ENCODE results near the gene SHCBP1L.

The SHCBP1L gene

DNA sequence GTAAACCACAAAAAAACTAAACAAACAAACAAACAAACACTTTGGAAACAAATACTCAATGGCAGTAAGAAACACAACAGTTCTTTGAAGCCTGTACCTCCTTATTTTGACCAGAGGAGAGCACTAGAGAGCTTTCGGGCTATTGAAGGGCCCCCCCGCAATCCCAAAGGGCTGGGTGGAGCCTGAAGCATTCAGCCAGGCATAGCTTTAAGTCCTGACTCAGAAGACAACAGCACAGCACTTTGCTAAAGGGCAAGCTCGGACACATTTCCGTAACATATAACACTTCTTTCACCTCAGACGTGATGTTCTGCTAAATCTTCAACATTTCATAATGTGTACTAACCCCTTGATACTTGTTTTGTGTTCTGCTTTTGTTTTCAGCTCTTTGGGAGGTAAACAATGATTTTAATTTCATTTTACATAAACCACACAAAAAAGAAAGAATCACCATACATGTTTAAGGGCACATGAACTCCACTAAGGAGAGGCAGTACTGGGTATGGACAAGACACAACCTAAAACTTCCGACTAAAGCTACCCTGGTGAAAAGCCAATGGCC lies 9.7 kb upstream of the SHCBP1L start:
- H3F3A ChIP-seq (ENCODE audit: insufficient read depth, low read length) = no peaks in the 10 kb centered on the region
- no peak overlapping the region; the same call in 1 of the 2 replicates for H2AFZ ChIP-seq (ENCODE audit: low read length)
- H3K36me3 ChIP-seq (ENCODE audit: insufficient read depth, low read length) = no peaks in the 10 kb centered on the region
- H3K79me2 ChIP-seq (ENCODE audit: insufficient read depth, low read length) = no peaks in the 10 kb centered on the region
- H3K9me3 ChIP-seq (ENCODE audit: low read length) = no peaks in the 10 kb centered on the region
- no peak for TF ChIP-seq EZH2 (IDR thresholded peaks at IDR 0.05; ENCODE audit: borderline replicate concordance, low read length)
- TF ChIP-seq, protein P1, sequence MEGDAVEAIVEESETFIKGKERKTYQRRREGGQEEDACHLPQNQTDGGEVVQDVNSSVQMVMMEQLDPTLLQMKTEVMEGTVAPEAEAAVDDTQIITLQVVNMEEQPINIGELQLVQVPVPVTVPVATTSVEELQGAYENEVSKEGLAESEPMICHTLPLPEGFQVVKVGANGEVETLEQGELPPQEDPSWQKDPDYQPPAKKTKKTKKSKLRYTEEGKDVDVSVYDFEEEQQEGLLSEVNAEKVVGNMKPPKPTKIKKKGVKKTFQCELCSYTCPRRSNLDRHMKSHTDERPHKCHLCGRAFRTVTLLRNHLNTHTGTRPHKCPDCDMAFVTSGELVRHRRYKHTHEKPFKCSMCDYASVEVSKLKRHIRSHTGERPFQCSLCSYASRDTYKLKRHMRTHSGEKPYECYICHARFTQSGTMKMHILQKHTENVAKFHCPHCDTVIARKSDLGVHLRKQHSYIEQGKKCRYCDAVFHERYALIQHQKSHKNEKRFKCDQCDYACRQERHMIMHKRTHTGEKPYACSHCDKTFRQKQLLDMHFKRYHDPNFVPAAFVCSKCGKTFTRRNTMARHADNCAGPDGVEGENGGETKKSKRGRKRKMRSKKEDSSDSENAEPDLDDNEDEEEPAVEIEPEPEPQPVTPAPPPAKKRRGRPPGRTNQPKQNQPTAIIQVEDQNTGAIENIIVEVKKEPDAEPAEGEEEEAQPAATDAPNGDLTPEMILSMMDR (IDR thresholded peaks at IDR 0.05; ENCODE audit: low read length) = peak; percentile 94
- H3K9ac ChIP-seq (ENCODE audit: low read length) = 0 out of 2 replicates have a peak overlapping the region, but pooled peaks have one; percentile 12
- H3K4me2 ChIP-seq (ENCODE audit: low read length) = peak overlapping the region; percentile 56
- H3K27me3 ChIP-seq (ENCODE audit: insufficient read depth, low read length) = no peaks in the 10 kb centered on the region
- peaks cover 10% of the 10 kb centered on the region for H3K4me1 ChIP-seq (ENCODE audit: insufficient read depth, low read length, severe bottlenecking)
- H3K27ac ChIP-seq (ENCODE audit: low read depth, low read length, poor library complexity, severe bottlenecking) = no peak overlapping the region
- H3K9me2 ChIP-seq (ENCODE audit: low read depth, low read length) = no peaks in the 10 kb centered on the region
- H3K4me3 ChIP-seq (ENCODE audit: low read depth, low read length, poor library complexity, severe bottlenecking) = peak overlapping the region; percentile 21
- H4K20me1 ChIP-seq (ENCODE audit: insufficient read depth, low read length) = no peaks in the 10 kb centered on the region

DNA sequence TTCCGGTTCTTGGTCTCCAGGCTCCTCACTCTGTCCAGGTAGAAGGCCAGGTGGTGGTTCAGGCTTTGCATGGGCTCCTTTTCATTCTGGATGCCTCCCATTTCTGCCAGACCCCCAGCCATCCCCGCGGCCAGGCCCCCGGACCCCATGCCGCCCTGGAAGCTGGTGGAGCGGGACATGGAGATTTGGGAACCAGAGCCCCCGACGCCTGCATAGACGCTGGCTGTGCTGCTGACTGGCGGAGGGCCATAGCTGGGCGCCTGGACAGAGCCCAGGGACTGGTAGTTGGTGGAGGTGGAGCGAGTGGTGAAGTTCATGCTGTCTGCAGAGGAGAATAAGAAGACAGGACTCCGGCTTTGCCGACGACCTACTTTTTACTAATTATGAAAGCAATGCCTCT lies 7.1 kb upstream of the SHCBP1L start:
- H3K4me3 ChIP-seq (ENCODE audit: low read depth, low read length, poor library complexity, severe bottlenecking) = no peak overlapping the region
- no peaks in the 10 kb centered on the region for H3K27me3 ChIP-seq (ENCODE audit: insufficient read depth, low read length)
- no peak overlapping the region for H3K4me2 ChIP-seq (ENCODE audit: low read length)
- no peaks in the 10 kb centered on the region for H3K79me2 ChIP-seq (ENCODE audit: insufficient read depth, low read length)
- H3K4me1 ChIP-seq (ENCODE audit: insufficient read depth, low read length, severe bottlenecking) = peaks cover 10% of the 10 kb centered on the region
- H3K9me3 ChIP-seq (ENCODE audit: low read length) = no peaks in the 10 kb centered on the region
- no peaks in the 10 kb centered on the region for H3K9me2 ChIP-seq (ENCODE audit: low read depth, low read length)
- H3K36me3 ChIP-seq (ENCODE audit: insufficient read depth, low read length) = no peaks in the 10 kb centered on the region
- no peak overlapping the region for H2AFZ ChIP-seq (ENCODE audit: low read length)
- no peak overlapping the region for H3K27ac ChIP-seq (ENCODE audit: low read depth, low read length, poor library complexity, severe bottlenecking)
- no peak overlapping the region for H3K9ac ChIP-seq (ENCODE audit: low read length)
- no peaks in the 10 kb centered on the region for H4K20me1 ChIP-seq (ENCODE audit: insufficient read depth, low read length)
- no peaks in the 10 kb centered on the region for H3F3A ChIP-seq (ENCODE audit: insufficient read depth, low read length)
- TF ChIP-seq EZH2 (IDR thresholded peaks at IDR 0.05; ENCODE audit: borderline replicate concordance, low read length) = no peak
- TF ChIP-seq, protein P1 (IDR thresholded peaks at IDR 0.05; ENCODE audit: low read length) = no peak

GRCh38 chr1:182957902-182958395 lies 5.0 kb upstream of the SHCBP1L start:
- no peaks in the 10 kb centered on the region for H3K79me2 ChIP-seq (ENCODE audit: insufficient read depth, low read length)
- H3K9me3 ChIP-seq (ENCODE audit: low read length) = no peaks in the 10 kb centered on the region
- H3K27me3 ChIP-seq (ENCODE audit: insufficient read depth, low read length) = no peaks in the 10 kb centered on the region
- H3K9me2 ChIP-seq (ENCODE audit: low read depth, low read length) = no peaks in the 10 kb centered on the region
- no peak overlapping the region for H3K4me2 ChIP-seq (ENCODE audit: low read length)
- no peak overlapping the region for H3K4me3 ChIP-seq (ENCODE audit: low read depth, low read length, poor library complexity, severe bottlenecking)
- H3K9ac ChIP-seq (ENCODE audit: low read length) = no peak overlapping the region
- H3K4me1 ChIP-seq (ENCODE audit: insufficient read depth, low read length, severe bottlenecking) = peaks cover 8% of the 10 kb centered on the region
- no peak overlapping the region for H3K27ac ChIP-seq (ENCODE audit: low read depth, low read length, poor library complexity, severe bottlenecking)
- H3F3A ChIP-seq (ENCODE audit: insufficient read depth, low read length) = no peaks in the 10 kb centered on the region
- H3K36me3 ChIP-seq (ENCODE audit: insufficient read depth, low read length) = no peaks in the 10 kb centered on the region
- no peak overlapping the region for H2AFZ ChIP-seq (ENCODE audit: low read length)
- H4K20me1 ChIP-seq (ENCODE audit: insufficient read depth, low read length) = no peaks in the 10 kb centered on the region
- no peak for TF ChIP-seq EZH2 (IDR thresholded peaks at IDR 0.05; ENCODE audit: borderline replicate concordance, low read length)
- TF ChIP-seq, protein P1 (IDR thresholded peaks at IDR 0.05; ENCODE audit: low read length) = no peak

All from OCI-LY1 (cell line).